GM18508 (cell line): ENCODE data around the gene MTHFSD.

Experiments used
- ATAC-seq: cut with Tn5 transposase; IDR thresholded peaks from one replicate; pipeline ENCODE4 v1.9.1; 2021; ENCODE audit warnings: moderate number of reproducible peaks; ENCODE audit not compliant: insufficient read depth, unreplicated experiment

MTHFSD gene

DNA sequence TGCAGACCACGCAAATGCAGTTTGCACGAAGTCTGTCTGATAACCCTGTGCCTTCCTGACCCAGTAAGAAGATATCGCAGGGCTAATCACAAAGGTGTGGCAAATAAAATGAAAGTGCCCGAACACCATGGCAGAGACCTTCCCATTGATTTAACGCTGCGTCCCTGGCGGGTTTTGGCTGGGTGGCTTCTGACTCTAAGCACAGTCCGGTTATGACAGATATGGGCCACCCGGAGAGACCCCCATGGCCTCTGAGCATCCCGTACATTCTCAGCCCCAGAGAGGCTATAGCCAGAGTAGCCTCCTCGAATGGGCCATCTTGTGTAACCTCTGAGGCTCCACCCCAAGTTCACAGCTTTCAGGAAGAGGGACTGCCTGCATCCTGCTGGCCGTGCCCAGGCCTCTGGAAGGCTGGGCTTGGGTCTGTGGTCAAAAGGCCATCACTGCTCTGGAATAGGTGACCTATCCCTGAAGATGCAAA, 17.0 kb upstream of the MTHFSD start:
- ATAC-seq = no peak

DNA sequence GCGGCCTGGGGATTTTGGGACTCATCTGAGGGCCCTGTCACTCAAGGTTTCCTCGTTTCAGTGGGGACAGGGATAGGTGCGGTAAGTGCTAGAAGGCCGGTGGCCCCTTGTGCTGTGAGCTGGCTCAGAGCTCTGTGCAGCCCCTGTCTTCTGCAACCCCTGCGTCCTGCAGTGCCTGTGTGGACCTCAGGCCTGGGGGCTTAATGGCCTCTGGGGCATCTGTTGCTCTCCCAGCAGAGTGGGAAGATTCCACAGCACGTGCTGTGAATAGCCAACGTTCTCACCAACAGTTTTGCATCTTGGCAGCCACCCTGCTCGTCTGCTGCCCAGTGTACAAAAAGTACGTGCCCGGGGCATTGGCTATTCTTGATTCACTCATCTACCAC, 16.5 kb upstream of the MTHFSD start:
- ATAC-seq = no peak

DNA sequence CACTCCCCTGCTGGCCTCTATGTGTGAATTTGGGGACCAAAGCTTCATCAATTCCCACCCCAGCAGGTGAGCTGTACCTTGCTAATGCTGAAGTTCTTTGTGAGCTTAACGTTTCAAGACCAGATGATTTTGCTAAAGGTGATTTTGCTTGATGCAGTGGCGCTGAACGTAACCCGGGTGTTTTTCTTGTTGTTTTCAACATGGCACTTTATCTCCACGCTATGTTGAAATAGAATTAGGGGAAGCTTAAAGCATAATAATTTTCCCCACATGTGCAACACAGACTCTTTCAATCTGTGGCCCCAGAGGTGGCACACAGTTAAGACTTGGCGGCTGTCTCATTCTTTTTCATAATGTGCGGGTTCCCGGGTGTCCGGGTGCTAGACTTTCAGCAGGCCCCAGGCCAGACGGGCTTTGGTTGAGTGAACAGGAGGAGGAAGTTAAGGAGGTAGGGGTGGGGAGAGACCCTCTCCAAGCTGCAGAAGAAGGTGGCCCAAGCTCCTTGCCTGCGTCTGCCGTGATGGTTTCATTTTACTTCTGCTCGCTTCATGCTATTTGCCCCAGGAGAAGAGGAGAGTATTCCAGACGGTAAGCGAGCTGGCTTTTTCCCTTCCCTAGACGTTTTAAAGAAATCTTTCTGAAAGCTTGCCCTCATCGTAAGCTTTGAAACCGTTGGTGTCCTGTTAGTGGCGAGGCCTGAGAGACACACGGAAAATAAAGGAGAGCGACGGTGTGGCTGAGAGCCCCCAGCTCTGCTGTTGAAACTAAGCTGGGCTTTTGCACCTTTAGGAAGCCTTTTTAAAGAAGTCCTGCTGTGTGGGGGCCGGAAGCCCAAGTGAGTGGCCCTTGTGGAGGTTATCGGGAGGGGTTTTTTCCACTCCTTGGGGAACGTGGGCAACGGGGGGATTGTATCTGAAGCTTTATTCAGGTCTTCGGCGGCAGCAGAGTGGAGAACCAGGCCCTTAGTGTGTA, 15.8 kb upstream of the MTHFSD start:
- no peak for ATAC-seq

DNA sequence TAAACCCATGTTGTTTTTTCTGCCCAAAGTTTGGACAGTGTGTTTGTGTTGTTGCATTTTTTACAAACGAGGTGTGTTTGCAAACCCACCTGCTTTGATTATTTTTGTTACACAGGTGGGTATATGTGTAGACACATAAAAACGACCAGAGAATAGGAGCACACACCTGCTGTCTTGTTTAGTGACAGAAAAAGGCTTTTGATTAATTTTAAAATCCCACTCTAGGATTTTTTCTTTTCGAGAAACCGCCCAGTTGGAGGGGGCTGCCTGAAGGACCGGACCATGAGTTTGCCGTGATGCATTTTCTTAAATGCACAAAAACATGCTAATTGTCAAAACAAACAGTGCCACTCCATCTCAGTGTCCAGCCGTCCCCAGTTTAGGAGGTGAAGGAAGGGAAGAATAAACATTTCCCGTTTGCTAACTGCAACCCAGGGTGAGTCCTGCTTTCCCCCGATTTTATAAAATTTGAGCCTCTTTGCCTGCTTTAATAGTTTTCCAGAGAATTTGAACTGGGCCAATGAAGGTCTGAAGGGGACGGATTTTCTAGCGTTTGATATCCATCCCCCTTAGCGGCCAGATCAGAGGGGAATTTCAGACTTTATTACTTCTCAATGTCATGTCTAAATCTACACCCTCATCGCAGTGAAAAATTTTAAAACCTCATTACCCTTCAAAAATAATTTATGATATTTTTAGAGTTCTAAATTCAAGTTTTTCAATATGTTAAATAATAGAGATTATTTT, 14.8 kb upstream of the MTHFSD start:
- ATAC-seq = no peak

DNA sequence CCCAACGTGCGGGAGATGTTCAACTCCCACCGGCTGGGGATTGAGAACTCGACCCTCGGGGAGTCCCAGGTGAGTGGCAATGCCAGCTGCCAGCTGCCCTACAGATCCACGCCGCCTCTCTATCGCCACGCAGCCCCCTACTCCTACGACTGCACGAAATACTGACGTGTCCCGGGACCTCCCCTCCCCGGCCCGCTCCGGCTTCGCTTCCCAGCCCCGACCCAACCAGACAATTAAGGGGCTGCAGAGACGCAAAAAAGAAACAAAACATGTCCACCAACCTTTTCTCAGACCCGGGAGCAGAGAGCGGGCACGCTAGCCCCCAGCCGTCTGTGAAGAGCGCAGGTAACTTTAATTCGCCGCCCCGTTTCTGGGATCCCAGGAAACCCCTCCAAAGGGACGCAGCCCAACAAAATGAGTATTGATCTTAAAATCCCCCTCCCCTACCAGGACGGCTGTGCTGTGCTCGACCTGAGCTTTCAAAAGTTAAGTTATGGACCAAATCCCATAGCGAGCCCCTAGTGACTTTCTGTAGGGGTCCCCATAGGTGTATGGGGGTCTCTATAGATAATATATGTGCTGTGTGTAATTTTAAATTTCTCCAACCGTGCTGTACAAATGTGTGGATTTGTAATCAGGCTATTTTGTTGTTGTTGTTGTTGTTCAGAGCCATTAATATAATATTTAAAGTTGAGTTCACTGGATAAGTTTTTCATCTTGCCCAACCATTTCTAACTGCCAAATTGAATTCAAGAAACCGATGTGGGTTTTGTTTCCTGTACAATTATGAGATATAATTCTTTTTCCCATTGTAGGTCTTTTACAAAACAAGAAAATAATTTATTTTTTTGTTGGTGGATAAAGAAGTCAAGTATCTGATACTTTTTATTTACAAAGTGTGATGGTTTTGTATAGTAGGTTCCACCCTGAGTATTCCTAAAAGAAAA, 13.9 kb upstream of the MTHFSD start:
- ATAC-seq = no peak

DNA sequence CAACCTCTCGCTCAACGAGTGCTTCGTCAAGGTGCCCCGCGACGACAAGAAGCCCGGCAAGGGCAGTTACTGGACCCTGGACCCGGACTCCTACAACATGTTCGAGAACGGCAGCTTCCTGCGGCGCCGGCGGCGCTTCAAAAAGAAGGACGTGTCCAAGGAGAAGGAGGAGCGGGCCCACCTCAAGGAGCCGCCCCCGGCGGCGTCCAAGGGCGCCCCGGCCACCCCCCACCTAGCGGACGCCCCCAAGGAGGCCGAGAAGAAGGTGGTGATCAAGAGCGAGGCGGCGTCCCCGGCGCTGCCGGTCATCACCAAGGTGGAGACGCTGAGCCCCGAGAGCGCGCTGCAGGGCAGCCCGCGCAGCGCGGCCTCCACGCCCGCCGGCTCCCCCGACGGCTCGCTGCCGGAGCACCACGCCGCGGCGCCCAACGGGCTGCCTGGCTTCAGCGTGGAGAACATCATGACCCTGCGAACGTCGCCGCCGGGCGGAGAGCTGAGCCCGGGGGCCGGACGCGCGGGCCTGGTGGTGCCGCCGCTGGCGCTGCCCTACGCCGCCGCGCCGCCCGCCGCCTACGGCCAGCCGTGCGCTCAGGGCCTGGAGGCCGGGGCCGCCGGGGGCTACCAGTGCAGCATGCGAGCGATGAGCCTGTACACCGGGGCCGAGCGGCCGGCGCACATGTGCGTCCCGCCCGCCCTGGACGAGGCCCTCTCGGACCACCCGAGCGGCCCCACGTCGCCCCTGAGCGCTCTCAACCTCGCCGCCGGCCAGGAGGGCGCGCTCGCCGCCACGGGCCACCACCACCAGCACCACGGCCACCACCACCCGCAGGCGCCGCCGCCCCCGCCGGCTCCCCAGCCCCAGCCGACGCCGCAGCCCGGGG, 12.9 kb upstream of the MTHFSD start:
- ATAC-seq = no peak

DNA sequence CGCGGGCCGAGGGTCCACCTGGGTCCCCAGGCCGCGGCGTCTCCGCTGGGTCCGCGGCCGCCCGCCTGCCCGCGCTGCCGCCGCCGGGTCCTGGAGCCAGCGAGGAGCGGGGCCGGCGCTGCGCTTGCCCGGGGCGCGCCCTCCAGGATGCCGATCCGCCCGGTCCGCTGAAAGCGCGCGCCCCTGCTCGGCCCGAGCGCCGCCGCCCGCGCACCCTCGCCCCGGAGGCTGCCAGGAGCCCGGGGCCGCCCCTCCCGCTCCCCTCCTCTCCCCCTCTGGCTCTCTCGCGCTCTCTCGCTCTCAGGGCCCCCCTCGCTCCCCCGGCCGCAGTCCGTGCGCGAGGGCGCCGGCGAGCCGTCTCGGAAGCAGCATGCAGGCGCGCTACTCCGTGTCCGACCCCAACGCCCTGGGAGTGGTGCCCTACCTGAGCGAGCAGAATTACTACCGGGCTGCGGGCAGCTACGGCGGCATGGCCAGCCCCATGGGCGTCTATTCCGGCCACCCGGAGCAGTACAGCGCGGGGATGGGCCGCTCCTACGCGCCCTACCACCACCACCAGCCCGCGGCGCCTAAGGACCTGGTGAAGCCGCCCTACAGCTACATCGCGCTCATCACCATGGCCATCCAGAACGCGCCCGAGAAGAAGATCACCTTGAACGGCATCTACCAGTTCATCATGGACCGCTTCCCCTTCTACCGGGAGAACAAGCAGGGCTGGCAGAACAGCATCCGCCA, 12.1 kb upstream of the MTHFSD start:
- no peak for ATAC-seq

DNA sequence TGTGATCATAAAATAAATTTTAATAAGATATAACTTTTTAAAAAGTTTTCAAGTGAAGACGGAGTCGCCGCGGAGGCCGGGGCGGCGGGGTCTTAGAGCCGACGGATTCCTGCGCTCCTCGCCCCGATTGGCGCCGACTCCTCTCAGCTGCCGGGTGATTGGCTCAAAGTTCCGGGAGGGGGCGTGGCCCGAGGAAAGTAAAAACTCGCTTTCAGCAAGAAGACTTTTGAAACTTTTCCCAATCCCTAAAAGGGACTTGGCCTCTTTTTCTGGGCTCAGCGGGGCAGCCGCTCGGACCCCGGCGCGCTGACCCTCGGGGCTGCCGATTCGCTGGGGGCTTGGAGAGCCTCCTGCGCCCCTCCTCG, 11.5 kb upstream of the MTHFSD start, which contains the start of gene FOXC2:
FOXC2 (plus strand) TSS at position 229 of the 365 bp plus-strand sequence. CDS start 507 bp downstream, outside the sequence.
- ATAC-seq = no peak

DNA sequence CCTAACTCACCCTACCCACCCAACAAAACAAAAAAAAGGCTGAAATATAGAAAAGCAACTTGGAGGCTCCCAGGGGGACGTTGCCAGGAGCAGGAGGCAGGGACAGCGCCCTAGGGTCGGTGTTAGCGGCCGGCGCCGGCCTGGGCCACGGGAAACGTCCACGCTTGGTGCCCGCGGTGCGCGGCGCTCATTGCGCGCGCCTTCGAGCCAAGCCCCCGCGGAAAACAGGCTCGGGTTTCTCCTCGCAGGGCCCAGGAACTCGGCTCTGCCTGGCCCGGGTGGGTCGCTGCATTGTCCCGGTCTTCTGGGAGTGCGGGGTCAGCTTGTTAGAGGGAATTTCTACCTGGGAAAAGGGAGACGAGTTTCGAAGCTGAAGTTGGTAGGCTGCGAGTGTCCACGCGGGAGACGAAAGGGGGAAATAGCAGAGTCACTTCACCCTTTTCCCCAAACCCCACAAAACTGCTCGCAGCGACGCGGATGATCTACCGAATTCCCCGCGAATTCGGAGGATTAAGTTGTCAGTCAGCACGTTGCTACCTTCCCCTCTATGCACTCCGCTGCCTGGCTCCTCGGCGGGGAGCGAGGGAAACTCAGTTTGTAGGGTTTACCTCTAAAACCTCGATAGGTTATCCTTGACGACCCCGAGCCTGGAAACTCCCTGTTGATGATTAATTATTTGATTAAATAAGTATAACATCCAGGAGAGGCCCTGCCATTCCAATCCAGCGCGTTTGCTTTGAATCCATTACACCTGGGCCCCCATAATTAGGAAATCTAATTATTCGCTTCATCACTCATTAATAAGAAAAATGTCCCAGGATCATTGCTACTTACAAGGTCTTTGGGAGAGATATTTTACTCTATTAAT, 10.8 kb upstream of the MTHFSD start:
- ATAC-seq = no peak

DNA sequence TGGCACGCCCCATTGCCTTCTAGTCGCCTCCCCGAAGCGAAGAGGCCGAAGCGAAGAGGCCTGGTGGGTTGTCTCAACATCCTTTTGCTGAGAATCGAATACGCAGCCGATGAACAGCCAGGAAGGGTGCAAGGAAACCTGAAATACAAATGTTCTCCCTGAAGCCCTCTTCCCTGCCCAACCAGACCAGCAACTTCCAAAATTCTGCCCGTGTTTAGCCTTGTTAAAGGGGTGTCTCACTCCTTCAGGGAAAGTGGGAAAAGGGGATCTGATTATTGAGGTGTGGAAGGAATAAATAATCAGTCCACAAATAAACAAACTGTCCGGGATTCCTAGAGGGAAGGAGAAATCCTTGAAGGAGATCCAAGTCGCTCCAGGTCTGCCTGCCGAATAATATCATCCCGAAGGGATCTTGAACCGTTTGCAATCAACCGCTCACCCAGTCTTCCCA, 10.2 kb upstream of the MTHFSD start:
- no peak for ATAC-seq

DNA sequence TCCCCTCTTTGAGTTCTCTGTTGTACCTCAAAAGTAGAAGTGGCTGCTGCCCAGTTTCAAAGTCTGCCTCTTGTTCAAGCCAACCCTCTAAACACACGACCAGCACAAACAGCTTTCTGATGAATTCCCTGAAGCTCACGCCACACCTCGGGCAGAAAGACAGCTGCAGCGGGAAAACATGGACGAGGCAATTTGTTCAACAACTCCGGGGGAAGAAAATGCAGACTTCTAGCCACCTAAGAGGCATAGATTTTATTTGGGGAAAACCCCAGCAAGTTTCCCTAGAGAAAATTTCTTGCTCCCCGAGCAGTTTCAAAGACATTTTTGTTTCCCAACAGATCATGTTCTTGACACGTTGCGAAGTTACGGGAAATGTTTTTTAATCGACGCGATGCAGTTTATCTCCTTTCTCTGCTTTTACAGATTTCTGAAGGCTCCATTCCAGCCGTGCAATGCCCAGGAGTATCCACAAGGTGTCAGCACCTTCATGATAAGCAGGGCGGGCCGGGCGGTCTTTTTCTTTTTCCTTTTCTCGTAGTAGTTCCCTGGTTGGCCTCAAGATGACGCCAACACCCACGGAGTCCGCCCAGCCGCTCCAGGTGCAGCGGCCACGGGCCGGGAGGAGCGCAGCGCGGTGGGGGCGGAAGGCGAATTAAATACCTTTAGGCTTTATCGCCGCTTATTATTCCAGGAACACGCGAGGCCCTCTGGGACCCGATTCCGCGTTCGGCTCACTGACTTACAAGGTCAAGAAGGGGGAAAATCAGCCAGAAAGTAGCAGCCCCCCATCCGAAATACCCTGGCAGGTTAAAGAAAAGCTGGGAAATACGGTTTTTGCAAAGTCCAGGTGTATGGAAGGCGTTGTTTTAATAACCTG, 8.7 kb upstream of the MTHFSD start:
- no peak for ATAC-seq

DNA sequence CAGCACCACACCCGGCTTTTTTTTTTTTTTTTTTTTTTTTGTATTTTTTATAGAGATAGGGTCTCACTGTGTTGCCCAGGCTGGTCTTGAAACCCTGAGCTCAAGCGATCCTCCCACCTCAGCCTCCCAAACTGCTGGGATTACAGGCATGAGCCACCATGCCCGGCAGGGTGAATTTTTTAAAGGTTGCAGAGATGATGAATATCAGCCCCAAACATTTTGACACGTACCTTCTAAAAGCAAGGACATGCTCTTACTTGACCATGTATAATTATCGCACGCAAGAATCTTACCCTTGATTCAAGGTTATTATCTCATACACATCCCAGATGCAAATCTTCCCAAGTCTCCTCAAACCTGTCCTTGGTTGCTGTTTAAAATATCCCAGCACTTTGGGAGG, 7.3 kb upstream of the MTHFSD start:
- no peak for ATAC-seq

DNA sequence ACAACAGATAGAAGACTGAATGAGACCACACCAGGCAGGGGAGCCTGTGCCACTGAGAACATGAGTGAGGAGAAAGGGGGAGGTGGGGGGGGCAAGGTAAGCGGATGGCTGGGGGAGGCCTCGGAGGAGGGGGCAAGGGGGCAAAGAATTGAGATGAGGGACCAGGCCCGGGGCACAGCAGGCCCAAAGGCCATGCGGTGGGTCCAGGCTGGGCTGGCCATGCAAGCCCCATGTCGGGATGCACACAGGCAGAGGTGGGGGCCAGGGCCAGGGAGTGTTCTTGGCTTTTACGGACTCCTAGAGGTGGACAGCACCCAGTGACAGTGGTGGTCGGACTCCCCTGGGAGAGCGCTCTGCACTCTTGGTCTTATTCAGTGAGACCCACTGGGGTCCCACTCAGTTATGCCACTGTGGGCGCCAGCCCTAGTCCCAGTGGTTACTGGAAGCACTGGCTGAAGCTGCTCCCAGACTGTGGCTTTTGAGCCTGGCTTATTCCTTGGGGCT, 4.8 kb upstream of the MTHFSD start:
- ATAC-seq = no peak

DNA sequence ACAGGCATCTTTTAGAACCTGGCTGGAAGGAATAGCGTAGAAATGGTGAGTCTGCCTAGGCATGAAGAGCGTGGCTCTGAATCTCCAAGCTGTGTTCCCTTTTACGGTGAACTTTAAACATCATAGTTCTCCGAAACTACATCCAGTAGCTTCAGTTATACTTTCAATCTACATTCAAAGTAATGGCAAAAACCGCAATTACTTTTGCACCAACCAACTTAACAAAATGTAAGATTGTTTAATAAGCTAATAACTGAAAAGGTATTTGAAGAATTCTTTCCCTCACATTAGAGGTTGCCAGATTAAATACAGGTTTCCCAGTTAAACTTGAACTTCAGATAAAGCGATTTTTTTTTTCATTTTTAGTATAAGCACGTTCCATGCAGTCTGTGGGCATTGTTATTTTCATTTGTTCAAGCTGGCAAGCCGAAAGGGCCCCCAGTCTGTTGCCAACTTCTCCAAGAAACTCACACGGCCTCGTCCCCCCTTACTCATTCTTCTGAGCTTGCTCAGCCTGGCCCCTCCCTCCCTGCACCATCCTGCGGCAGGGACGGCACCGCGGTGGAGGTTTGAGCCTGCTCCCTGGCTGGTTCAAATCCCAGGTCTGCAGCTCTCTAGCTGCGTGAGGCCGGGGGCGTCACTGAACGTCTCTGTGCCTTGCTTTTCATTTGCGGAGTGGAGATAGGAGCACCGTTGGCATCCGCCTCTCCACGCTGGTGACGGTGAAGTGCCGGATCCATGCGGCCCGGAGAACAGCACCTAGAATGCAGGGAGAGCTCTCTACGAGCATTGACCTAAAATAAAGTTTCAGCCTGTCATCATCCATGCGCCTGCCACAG, 3.5 kb upstream of the MTHFSD start:
- no peak for ATAC-seq

DNA sequence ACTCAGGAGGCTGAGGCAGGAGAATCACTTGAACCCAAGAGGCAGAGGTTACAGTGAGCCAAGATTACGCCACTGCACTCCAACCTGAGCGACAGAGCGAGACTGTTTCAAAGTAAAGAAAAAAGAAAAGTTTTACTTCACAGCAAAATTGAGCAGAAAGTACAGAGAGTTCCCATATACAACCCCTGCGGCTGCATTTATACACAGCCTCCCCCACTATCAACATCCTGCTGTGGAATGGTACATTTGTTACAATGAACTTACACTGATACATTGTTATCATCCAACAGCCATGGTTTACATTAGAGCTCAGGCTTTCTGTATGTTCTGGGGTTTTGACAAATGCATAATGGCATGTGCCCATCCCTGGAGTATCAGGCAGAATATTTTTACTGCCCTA, 2.6 kb upstream of the MTHFSD start:
- ATAC-seq = no peak

DNA sequence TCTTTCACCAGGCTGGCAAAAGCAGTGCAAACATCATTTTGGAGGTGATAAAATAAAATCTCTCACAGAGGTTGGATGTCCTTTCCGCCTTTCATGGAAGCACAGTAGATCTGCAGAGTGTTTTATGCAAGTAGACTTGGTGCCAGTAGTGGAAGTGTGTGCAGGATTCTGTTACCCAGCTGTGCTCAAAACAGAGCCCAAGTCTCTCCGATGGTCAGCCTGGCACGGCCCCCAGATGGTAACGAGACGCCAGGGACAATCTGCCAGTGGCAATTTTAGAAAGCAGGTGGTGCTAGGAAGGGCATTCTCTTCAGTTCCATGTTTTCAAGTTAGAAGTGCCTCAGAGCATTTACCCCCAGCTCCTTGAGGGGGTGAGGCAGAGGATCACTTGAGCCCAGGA, 1.5 kb upstream of the MTHFSD start:
- ATAC-seq = no peak
